G401 (cell line): ENCODE results near the gene PLEKHA7. TPM values are rescaled to one million over a fixed set of nuclear protein-coding genes. Genes with fewer than 3 reads are reported as not detected.
A peak's percentile ranks its signal among the peaks of the same experiment; 100 is the strongest.

ENCODE experiments used
- DNase-seq: peaks from one replicate; pipeline ENCODE4 v3.0.0-alpha.2; 2015; ENCODE audit warnings: low spot score
- in situ Hi-C: cut with HindIII; loops from 2 replicates; pipeline ENCODE4 v1.10.0; 2016; ENCODE audit warnings: low sequenced_read_pairs, mixed read lengths
- total RNA-seq: library from RNA; depleted of rRNA; stranded (reverse); fragments of >200 nt; shearing (Covaris generic); gene quantifications from 2 replicates; pipeline ENCODE4 v1.2.3, GENCODE V29; 2014

The PLEKHA7 gene
- total RNA-seq, 1 experiment from 2014 or later, result 0.03 TPM

DNA sequence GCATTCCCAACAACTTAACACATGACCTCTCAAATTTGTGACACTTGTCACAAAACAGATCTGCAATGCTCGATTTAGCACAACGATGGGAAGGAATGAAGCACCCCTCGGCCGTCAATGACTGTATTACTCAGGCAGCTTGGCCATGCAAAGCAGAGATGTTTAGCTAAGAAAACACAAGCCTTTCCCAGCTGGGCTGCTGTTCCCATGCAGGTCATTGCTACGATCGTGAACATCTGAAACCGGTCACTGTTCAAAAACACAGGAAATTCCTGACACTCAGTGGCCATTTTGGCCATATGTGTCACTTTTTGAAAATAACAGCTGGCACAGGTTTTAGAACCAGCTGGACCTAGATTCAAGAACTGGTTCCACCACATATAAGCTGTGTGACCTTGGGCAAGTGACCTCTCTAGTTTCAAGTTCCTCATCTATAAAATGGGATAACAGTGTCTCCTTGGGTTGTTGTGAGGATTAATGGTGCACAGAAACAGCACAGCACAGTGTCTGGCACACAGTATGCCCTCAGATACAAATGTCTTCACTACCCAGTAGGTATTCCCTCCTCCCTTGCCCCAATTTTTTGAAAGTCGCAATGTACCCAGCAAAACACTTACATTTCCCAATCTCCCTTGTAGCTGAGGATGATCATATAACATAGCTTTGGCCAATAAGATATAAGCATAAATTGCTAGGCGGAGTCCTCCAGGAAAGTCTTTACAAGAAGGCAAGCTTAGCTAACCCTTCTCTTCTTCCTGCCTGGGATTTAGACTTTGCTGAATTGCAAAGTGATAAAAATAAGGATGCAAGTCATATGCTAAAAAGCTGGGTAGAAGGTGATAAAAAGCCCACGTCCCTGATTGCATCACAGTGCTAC, 182.7 kb downstream of the PLEKHA7 start:
- in situ Hi-C loops, result no loop called here
- DNase-seq, result no peak

DNA sequence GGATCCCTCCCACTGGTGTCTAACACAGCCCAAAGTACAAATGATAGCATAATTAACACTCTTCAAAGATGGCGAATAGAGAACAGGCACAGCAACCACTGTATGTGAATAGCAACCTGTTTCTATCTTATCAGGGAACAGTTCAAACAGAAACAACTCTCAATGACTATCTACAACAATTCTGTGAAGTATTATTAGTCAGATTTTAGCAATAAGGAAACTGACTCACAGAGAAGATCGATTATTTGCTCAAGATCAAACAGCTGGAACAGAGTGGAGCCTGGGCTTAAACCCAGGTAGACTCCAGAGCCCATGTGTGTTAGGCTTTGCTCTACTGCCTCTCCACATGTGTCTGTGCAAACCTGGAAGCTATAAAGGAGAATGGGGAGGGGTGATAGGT, 187.1 kb downstream of the PLEKHA7 start:
- in situ Hi-C loops, result no loop called here
- DNase-seq, result no peak

DNA sequence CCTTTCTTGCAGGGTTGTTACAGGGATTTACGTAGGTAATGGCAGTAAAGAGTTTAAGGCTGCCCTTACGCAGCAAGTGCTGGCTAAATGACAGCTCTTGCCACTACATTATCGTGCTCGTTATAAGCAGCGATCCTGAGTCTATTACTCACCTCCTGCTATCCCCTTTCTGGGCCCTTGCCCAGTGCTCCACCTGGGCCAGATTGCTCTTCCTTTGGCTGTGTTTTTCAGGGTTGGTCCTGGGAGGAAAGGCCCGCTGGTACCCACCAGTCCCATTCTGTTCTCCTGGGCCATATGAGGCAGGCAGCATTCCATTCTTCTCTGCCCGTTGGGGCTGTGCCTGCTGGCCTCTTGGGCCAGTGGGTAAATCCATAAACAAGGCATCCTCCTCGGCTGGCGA, 188.2 kb downstream of the PLEKHA7 start:
- peak; percentile 72 for DNase-seq
- in situ Hi-C loops, result no loop called here

DNA sequence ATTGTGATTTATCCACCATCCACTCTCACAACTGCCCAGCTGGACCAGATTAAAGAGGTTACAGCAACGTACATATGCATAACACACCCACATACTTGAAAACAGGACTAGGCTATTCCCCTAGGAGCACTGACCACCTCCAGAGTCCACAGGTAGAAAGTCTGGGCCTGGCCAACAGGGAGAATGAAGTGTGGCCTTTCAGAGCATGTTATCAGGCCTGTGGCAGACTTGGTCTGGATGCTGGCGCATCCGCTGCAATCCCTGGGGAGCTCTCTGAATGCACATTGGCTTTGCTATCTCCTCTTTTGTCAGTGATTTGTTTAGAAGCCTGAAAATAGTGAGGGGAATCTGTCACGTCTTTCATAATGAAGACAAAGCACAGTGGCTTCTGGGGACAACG, 189.1 kb downstream of the PLEKHA7 start:
- in situ Hi-C loops, result no loop called here
- no peak for DNase-seq

DNA sequence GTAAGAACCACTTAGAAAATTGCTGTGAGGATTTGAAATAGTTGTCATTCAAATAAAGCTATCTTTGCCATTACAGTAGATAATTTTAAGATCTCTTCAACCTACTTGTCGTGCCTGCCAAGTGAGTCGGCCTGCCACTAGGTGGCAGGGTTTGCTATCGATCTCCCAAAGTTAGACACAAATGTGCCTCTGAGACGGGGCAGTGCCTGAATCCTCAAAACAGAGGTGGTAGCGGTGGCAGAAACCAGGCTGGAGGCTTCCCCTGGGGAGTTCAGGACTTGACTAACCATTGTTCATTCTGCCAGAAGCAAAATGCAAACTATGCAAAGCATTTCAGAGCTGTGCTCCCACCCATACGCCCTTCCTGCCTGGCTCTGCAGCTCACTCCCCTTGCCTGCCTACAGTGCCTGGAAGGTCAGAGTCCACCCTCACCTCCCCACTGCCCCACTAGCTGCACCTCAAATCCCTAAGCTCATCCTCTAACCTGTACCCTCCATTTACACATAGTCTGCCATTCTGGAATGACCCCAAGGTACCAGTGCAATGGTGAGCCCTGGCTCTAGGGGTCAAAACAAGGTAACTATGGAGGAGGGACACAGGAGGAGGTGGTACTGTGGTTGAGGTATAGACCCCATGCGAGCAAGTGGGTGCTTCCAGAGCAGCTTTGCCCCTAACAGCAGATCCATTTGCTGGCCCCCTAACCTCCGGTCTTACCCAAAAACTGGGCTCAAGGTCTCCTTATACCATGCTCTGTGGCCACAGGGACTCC, 193.7 kb downstream of the PLEKHA7 start:
- DNase-seq, result peak; percentile 73
- in situ Hi-C loops, result no loop called here

DNA sequence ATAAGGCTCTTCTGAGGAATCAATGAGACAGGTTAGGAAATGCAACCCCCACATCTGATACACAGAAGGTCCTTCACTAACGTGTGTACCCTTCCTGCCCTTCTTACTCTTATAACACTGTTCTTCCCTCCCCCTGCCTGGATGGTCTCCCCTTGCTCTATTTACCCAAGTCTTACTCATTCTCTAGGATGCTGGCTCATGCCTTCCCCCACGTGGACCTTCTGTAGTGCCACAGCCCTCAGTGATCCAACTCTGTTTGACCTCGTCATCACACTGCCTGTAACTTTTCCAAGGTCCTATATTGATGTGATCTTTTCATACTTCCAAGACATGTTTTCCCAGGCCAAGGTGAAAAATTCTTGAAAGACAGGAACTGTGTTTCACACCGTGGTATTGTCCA, 195.9 kb downstream of the PLEKHA7 start:
- in situ Hi-C loops, result no loop called here
- no peak for DNase-seq

DNA sequence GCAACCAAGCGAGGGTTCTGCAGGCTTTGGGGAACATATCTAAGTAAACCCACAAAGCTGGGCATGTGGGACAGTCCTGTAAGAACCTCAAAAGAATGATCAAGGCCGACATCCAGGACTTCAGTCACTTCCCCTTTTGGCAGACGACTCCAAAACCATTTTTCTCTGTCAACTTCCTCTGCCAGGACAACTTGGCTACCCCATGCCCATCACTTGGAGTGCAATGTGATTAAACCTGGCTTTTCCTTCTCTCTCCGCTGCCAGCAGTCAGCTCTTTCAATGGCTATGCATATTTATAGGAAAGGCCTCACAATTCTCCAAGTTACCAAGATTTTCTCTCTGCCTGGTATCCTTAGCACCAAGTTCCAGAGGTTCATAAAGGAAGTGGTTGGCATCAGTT, 196.9 kb downstream of the PLEKHA7 start:
- peak; percentile 28 for DNase-seq
- in situ Hi-C loops, result no loop called here

DNA sequence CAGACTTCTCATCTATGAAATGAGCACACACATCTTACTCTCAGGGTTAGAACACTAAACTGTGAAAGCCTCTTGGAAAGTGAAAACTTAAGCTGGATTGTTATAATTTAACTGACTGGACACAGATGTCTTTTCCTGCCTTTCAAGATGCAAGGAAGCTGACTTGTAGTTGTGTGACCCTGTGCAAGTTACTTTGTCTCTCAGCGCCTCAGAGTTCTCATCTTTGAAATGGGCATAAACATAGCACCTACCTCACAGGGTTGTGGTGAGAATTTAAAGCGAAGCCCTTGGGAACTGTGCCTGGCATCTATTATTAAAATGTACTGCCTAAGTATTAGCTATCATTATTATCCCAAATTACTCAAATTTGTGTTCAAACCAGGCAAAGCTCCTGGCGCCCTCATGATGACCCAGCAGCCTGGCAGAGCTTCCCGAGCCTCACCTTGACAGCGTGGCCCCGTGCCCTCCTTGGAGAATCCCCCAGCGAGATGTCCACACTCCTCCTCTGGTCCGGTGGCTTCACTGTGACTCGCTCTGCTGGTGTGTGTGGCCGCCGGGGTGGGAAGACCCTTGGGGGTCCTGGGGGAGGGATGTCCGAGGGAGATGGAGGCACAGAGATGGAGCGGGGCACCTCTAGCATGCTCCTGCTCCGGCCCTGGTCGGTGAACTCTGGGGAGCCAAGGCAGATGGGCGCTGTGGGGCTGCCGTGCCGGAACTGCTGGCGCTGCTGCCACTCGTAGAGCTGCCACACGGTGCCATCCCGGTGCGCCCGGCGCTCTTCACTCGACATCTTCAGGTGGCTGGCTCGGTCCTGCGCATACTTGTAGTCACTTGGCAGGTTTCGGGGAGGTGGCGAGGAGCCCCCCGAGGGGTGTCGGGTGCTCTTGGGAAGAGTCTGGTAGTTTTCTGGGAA, 197.6 kb downstream of the PLEKHA7 start:
- in situ Hi-C loops, result no loop called here
- no peak for DNase-seq

DNA sequence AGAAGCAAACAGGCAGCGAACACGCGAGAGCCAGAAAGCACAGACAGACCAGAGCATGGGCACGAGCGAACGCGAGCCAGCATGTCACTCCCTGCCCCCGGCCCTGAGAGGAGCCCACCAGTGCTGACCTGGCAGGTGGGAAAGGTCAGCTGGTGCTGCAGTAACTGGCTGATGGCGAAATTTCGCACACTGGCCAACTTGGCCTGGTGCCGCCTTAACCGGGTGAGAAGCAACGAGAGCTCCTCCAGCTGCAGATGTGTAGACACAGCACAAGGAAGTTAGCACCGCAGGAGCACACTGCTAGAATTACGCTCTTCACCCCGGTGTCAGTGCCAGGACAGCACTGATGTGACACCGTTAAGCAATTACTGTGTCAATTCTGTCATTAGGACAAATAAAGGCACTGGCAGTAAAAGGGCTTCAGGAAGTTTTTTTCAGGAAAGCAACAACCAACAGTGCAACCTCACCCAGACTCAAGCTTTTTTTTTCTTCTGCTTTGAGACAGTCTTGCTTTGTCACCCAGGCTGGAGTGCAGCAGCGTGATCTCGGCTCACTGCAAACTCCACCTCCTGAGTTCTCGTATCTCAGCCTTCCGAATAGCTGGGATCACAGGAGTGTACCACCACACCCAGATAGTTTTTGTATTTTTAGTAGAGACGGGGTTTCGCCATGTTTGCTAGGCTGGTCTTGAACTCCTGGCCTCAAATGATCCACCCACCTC, 199.0 kb downstream of the PLEKHA7 start:
- no peak for DNase-seq
- in situ Hi-C loops, result no loop called here

DNA sequence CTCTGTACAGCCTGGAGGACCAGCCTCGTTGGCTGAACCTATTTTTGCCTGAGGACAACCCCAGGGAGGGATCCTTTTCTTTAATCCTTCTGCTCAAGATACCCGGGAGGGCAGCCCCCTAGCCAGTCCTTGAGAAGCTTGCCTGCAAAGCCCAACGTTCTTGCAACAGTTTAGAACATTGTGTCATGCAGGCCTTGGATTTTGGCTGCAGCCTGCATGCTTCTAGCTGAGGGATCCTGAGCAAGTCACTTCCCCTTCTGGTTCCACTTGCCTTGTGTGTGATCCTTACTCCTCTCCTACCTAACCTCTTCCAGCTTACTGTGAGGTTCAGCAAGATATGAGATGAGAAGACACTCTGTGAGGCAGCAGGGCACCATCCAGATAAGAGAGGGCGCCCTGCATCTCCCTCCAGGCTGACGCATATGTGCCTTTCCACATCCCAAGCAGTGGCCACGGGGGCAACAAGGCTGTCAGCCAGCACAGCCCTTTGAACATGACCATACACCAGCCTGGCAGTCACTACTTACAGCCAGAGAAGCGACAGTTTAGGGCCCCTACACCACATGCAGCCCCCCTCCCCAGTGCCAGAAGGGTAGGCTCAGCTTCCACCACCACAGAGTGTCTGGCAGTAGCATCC, 199.7 kb downstream of the PLEKHA7 start:
- in situ Hi-C loops, result no loop called here
- DNase-seq, result no peak

DNA sequence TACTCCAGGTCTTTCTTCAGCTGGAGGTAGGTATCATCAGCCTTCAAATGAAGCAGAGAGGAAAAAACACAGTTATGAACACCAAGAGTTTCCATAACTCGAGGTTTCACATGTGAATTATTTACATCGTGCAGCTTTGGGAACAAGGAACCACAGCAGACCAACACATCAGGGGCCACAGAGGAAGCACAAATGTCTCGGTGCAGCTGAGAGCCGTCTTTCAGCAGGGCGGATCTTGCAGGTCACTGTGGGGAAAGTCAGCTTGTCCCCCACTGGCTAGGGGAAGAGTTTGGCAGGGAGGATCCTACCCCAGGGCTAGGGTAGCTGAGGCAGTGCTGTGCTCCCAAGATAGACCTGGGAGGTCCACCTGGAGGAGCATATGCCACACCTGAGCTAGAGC, 201.1 kb downstream of the PLEKHA7 start:
- no peak for DNase-seq

DNA sequence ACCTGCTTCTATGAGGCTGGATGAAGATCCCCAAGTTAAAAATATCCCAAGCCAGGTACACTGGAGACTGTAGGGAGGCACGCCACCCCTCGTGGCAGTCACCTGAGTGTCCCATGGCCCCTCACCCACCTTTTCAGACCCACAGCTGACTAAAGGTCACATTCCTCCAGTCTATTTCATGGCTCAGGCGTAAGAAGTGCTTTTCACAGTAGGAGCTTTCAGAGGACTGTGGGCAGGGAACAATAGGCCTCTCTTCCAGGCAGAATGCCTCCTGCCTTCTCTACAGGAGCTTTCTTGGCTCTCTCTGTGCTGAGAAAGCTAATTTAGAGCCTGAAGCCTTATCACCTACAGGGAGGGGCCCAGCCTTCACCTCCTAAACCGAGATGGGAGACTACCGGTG, 201.9 kb downstream of the PLEKHA7 start:
- in situ Hi-C loops, result no loop called here
- DNase-seq, result no peak

More for the DNA sequence above, 201.1 kb downstream of the PLEKHA7 start:
- in situ Hi-C loops, result no loop called here

DNA sequence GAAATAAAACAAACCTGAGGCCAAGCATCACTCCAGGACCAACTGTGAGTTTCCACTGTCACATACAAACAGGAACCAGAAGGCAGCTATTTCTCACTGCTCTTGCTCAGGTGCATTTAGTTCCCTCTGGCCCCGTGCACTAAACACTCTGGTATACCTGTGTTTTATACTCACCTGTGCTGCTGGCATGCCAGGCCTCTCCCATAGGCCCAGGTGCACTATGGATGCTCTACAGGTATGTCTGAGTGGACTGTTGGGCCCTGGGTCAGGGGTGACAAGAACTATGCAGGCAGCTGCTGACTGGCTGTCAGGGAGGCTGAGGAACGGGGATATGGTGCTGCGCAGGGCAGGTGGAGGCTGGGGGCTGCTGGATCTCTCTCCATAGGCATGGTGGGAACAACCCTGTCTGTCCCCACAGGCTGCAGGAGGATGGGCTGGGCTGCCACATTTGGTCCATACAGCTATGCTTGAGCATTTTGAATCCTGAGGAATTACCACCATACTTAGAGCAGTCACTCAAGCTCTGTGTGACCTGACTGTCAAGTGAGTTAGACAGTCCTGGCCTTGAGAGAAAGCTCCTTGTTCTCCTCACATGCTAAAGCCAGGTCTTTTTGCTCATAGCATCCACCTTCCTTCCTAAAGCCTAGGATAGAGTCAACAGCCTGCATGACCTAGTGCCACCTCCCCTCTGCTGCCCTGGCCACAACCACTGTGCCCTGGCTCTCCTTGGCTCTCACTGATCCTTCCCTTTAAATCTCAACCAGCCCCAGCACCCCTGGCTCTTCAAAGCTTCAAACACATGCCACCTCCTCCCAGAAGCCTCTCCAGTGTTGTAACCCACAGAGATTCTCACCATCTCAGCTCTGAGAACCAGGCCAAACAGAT, 202.8 kb downstream of the PLEKHA7 start:
- DNase-seq, result no peak
- in situ Hi-C loops, result no loop called here

DNA sequence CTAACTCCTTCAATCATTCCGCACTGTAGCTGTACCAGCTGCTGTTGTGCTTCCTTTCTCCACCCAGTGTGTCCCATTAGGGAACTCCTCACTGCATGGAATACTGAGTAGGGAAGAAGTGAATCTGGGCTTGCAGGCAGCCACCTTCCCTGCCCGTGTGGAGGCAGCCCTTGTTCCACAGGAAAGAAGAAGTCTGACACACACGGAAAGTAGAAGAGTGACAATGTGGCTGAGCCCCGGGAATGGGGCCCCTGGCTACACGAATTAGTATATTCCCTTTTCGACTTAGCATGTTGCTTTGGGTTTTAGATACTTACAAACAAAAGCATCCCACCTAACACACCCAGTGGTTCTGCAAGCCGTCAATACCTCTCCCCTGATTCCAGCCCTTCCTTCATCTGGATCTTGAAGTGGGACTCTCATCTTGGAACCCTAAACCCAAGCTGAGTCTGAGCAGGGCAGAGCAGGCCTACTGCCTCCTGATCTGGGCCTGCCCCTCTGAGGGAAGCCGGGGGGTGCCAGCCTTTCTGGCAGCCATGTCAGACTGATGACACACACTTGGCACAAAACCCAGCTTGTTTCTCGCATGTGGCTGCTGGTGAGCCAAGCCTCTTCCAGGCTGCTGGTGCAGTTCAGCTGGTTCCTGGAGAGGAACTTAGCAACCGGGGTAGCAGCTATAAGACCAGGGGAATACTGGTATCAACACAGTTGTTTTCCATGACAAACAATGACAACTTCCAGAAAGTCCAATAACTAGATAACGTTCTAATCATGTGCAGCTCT, 204.1 kb downstream of the PLEKHA7 start:
- in situ Hi-C loops, result no loop called here
- DNase-seq, result peak; percentile 80

DNA sequence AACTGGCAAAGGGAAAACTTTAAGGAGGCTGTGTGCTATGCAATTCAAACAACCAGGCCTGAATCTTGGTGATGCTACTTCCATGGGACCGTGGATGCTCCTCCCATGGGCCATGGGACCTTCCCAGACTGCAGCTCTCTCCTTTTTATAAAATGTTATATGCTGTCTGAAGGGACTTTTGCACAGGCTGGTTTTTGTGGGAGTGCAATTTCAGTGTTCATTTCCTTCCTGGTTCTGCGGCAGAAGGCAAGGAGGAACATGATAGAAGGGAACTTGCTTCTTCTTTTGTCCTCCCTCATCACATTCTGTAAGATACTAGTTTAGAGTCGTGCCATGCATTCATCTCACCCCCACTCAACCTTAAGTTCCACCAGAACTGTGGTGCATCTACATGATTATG, 206.9 kb downstream of the PLEKHA7 start:
- in situ Hi-C loops, result no loop called here
- no peak for DNase-seq

DNA sequence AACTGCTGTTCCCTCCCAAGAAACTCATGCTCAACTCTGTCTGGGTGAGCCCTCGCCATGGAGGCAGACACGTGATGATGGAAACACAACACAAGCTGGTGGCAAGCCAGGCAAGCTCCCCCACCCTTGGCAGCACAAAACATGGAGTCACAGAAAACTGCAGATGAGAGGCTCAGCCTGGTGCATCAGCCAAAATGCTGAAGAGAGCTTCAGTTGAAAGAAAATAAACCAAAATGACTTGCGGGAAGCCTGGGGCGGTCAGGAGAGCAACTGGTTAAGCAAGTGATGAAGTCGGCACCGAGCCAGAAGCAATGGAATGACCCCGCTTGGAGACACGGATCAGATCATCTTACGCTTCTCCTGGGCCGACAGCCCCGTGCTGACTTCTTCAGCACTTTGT, 207.4 kb downstream of the PLEKHA7 start:
- no peak for DNase-seq
- in situ Hi-C loops, result no loop called here

DNA sequence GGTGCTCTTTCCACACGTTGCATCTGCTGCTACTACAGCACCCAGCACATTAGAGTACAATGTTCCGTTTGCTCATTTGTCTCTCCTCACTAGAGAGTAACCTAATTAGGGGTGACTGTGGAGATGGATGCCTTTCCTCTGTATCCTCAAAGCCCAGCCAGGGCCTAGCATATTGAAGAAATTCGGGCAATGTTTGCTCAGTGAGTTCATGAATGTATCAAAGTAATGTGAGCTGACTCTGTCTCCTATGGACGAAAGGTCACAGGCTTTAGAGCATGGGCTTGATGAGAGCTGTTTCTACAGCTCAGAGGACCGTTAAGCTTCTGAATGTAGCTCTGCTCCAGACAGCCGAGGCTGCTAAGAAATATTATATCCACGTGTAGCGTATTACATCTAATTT, 208.3 kb downstream of the PLEKHA7 start:
- in situ Hi-C loops, result no loop called here
- DNase-seq, result no peak
